Measurements from ENCODE around the gene SYCP2L.

- TF ChIP-seq EZH2 (IDR thresholded peaks at IDR 0.05) (no peak), POLR2AphosphoS5 (IDR thresholded peaks at IDR 0.05; ENCODE audit: borderline replicate concordance, low read depth, low read length) (no peak)
Observed at GRCh38 chr6:10854922-10855632, 31.8 kb upstream of the SYCP2L start.

All from SK-N-MC (cell line).